Thymus (tissue), 11 donors: ENCODE data around the gene TCF19. TPM values are rescaled to one million over a fixed set of nuclear protein-coding genes. Genes with fewer than 3 reads are reported as not detected.
"Not testable (repeated sequence)": the region's sequence is repeated elsewhere in the genome, so short reads cannot be mapped to it uniquely, and the experiment has no call there.

Source experiments
- DNase-seq, 9 donors: peaks; one replicate each; pipeline ENCODE4 v3.0.0-alpha.2; 2013; ENCODE audit warnings: low spot score in 9 of 9, low read depth in 6 of 9, missing footprints in 1 of 9
- H3K27ac ChIP-seq, 2 donors: one replicate each; pipeline ENCODE4 v1.5.1; 2013; ENCODE audit warnings: control low read depth in 1 of 2, low read depth in 1 of 2, low read length in 1 of 2, mild to moderate bottlenecking in 1 of 2, moderate library complexity in 1 of 2
- H3K27me3 ChIP-seq, 2 donors: one replicate each; pipeline ENCODE4 v1.5.1; 2013; ENCODE audit warnings: low read length in 1 of 2; ENCODE audit not compliant: control insufficient read depth in 2 of 2, insufficient read depth in 1 of 2
- H3K36me3 ChIP-seq, 2 donors: one replicate each; pipeline ENCODE4 v1.5.1; 2013; ENCODE audit warnings: low read length in 1 of 2, mild to moderate bottlenecking in 1 of 2, moderate library complexity in 1 of 2; ENCODE audit not compliant: control insufficient read depth in 2 of 2, insufficient read depth in 2 of 2
- H3K4me1 ChIP-seq, 2 donors: one replicate each; pipeline ENCODE4 v1.5.1; 2013; ENCODE audit warnings: low read length in 2 of 2; ENCODE audit not compliant: control insufficient read depth in 2 of 2, insufficient read depth in 2 of 2
- H3K4me3 ChIP-seq, 2 donors: one replicate each; pipeline ENCODE4 v1.5.1; 2013; ENCODE audit warnings: low read length in 2 of 2, control low read depth in 1 of 2, mild to moderate bottlenecking in 1 of 2
- H3K9me3 ChIP-seq, 2 donors: one replicate each; pipeline ENCODE4 v1.5.1; 2013; ENCODE audit warnings: low read length in 1 of 2, mild to moderate bottlenecking in 1 of 2; ENCODE audit not compliant: control insufficient read depth in 2 of 2, insufficient read depth in 1 of 2
- WGBS: extraction: QIAGEN DNeasy Blood & Tissue Kit; methylation state at CpG from one replicate; pipeline ENCODE4 v1.1.7; 2013; 5-methylcytosine and 5-hydroxymethylcytosine counted together
- polyA plus RNA-seq: library from polyadenylated mRNA; stranded (reverse); fragments of 200-250 nt; gene quantifications from one replicate; pipeline ENCODE4 v1.2.3, GENCODE V29; 2013
- total RNA-seq: library from RNA; stranded (reverse); fragments of 120-200 nt; gene quantifications from one replicate; pipeline ENCODE4 v1.2.4, GENCODE V29; 2013
- donor health status: healthy.

TCF19 gene
- total and polyA plus RNA-seq, 2 donors: 5.1 to 23.8 TPM

DNA sequence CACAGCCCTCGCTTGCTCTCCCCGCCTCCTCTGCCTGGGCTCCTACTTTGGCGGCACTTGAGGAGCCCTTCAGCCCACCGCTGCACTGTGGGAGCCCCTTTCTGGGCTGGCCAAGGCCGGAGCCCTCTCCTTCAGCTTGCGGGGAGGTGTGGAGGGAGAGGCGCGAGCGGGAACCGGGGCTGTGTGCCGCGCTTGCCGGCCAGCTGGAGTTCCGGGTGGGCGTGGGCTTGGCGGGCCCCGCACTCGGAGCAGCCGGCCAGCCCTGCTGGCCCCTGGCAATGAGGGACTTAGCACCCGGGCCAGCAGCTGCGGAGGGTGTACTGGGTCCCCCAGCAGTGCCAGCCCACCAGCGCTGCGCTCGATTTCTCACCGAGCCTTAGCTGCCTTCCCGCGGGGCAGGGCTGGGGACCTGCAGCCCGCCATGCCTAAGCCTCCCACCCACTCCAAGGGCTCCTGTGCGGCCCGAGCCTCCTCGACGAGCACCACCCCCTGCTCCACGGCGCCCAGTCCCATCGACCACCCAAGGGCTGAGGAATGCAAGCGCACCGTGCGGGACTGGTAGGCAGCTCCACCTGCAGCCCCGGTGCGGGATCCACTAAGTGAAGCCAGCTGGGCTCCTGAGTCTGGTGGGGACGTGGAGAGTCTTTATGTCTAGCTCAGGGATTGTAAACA is 37.1 kb downstream of the TCF19 start:
- not testable (repeated sequence) for H3K27me3 ChIP-seq, H3K9me3 ChIP-seq, H3K27ac ChIP-seq, H3K4me3 ChIP-seq, DNase-seq
- Histone ChIP-seq H3K4me1 (peaks cover 10 to 27% of the 10 kb centered on the region in 2 donors), H3K36me3 (peaks cover 0 to 12% of the 10 kb centered on the region in 2 donors)
- WGBS: 96% methylated on average over 41 of the region's 41 CpGs

GRCh38 chr6:31196251-31197022 is 38.0 kb downstream of the TCF19 start:
- peaks cover 14 to 31% of the 10 kb centered on the region in 2 donors for H3K4me1 ChIP-seq
- H3K9me3 ChIP-seq, H3K27me3 ChIP-seq, DNase-seq: not testable (repeated sequence)
- 84% methylated on average over 25 of the region's 25 CpGs for WGBS
- peaks cover 0 to 14% of the 10 kb centered on the region in 2 donors for H3K36me3 ChIP-seq
- H3K4me3 ChIP-seq: peak overlapping the region; percentile 82 to 89
- peak overlapping the region in 1 of 2 donors; percentile 99 for H3K27ac ChIP-seq

- peak in 8 of 9 donors; percentile 76 to 94 (median 82) for DNase-seq
- Histone ChIP-seq H3K9me3 (peaks cover 0 to 7% of the 10 kb centered on the region in 2 donors), H3K4me3 (peak overlapping the region; percentile 82 to 89), H3K4me1 (peaks cover 21 to 41% of the 10 kb centered on the region in 2 donors), H3K27ac (peak overlapping the region; percentile 99), H3K36me3 (peaks cover 0 to 14% of the 10 kb centered on the region in 2 donors), H3K27me3 (no peaks in the 10 kb centered on the region)
- WGBS: under 1% methylated on average over 45 of the region's 45 CpGs
Observed at GRCh38 chr6:31197559-31198305, 39.3 kb downstream of the TCF19 start.

GRCh38 chr6:31199105-31199452 is 40.7 kb downstream of the TCF19 start:
- not testable (repeated sequence) for DNase-seq, H3K27me3 ChIP-seq, H3K9me3 ChIP-seq
- Histone ChIP-seq H3K27ac (peak overlapping the region in 1 of 2 donors; percentile 10), H3K4me3 (peak overlapping the region in 1 of 2 donors; percentile 89), H3K36me3 (peaks cover 0 to 14% of the 10 kb centered on the region in 2 donors), H3K4me1 (peaks cover 27 to 53% of the 10 kb centered on the region in 2 donors)
- 96% methylated on average over 4 of the region's 4 CpGs for WGBS

- Histone ChIP-seq H3K9me3 (peaks cover 0 to 7% of the 10 kb centered on the region in 2 donors), H3K4me3 (no peak overlapping the region)
- 51% methylated on average over 11 of the region's 11 CpGs for WGBS
Observed at GRCh38 chr6:31202259-31203166, 44.1 kb downstream of the TCF19 start.

GRCh38 chr6:31203345-31203979 is 45.1 kb downstream of the TCF19 start:
- H3K27ac ChIP-seq: peak overlapping the region; percentile 89 to 95
- WGBS: 7% methylated on average over 5 of the region's 5 CpGs
- peak overlapping the region; percentile 50 to 73 for H3K4me3 ChIP-seq
- DNase-seq: peak in 3 of 9 donors; percentile 20 to 40 (median 37)
- H3K36me3 ChIP-seq: peaks cover 0 to 9% of the 10 kb centered on the region in 2 donors
- H3K4me1 ChIP-seq: peaks cover 26 to 52% of the 10 kb centered on the region in 2 donors
- H3K9me3 ChIP-seq: peaks cover 0 to 7% of the 10 kb centered on the region in 2 donors
- no peaks in the 10 kb centered on the region for H3K27me3 ChIP-seq

More at GRCh38 chr6:31202259-31203166, 44.1 kb downstream of the TCF19 start:
- Histone ChIP-seq H3K27me3 (no peaks in the 10 kb centered on the region), H3K36me3 (peaks cover 0 to 9% of the 10 kb centered on the region in 2 donors), H3K27ac (peak overlapping the region; percentile 85 to 89), H3K4me1 (peaks cover 30 to 56% of the 10 kb centered on the region in 2 donors)
- DNase-seq: no peak

DNA sequence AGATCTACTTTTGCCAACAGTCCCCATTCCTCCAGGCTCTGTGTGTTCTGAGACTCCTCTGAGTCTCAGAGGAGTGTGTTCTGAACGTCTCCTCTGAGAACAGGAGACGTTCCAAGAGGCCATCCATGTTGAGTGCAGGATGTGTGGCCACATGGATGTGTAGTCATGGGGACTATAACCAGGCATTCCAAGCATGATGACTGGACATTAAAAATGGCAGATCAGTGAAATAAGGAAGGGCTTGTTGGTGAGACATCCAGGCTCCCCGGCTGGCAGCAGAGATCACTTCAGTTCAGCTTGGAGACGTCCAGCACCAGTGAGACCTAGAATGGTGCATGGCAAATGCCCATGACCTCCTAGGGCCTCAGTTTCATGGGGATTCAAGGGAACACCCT is 46.4 kb downstream of the TCF19 start:
- H3K27ac ChIP-seq: peak overlapping the region; percentile 36 to 89
- H3K27me3 ChIP-seq: no peaks in the 10 kb centered on the region
- H3K36me3 ChIP-seq: peaks cover 0 to 9% of the 10 kb centered on the region in 2 donors
- no peak overlapping the region for H3K4me3 ChIP-seq
- DNase-seq: no peak
- 97% methylated on average over 4 of the region's 4 CpGs for WGBS
- peaks cover 0 to 7% of the 10 kb centered on the region in 2 donors for H3K9me3 ChIP-seq
- H3K4me1 ChIP-seq: peaks cover 22 to 42% of the 10 kb centered on the region in 2 donors

DNA sequence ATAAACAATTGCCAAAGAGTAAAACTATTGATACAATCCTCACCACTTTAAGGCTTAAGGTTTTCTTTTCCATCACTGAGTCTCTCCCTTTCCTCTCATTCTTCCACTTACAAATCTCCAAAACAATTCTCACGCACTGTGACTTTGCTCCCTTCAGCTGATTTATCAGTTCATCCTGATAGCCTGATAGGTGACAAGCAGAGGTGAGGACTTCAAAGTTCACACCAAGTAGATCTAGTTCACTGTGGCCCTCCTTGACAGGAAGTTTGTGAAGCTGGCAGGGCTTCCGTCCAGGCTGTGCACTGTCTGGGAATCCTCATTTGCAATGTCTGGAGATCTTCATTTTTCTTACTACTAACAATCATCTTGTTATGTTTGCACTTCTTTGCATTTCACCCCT is 47.2 kb downstream of the TCF19 start:
- Histone ChIP-seq H3K36me3 (peaks cover 0 to under 1% of the 10 kb centered on the region in 2 donors), H3K9me3 (peaks cover 0 to 6% of the 10 kb centered on the region in 2 donors), H3K27me3 (no peaks in the 10 kb centered on the region), H3K27ac (no peak overlapping the region), H3K4me1 (peaks cover 20 to 36% of the 10 kb centered on the region in 2 donors), H3K4me3 (no peak overlapping the region)
- DNase-seq: no peak
- whole genome bisulfite sequencing: 92% methylated on average over 2 of the region's 2 CpGs
